Left hindlimb (tissue), 1 donor: Measurements from ENCODE around the gene TTC38.

Source experiments
- DNase-seq: peaks from one replicate; pipeline ENCODE4 v3.0.0-alpha.2; 2018

The TTC38 gene

GRCh38 chr22:46335201-46336118, 67.7 kb downstream of the TTC38 start, which contains the start of gene TRMU:
TRMU (plus strand) TSS chr22:46335714; CDS start chr22:46335765, 51 bp downstream.
- DNase-seq = peak; percentile 90

GRCh38 chr22:46336119-46337078, 68.6 kb downstream of the TTC38 start:
- DNase-seq = no peak

- DNase-seq = peak; percentile 15
Measured at GRCh38 chr22:46337870-46338269, 70.1 kb downstream of the TTC38 start.

DNA sequence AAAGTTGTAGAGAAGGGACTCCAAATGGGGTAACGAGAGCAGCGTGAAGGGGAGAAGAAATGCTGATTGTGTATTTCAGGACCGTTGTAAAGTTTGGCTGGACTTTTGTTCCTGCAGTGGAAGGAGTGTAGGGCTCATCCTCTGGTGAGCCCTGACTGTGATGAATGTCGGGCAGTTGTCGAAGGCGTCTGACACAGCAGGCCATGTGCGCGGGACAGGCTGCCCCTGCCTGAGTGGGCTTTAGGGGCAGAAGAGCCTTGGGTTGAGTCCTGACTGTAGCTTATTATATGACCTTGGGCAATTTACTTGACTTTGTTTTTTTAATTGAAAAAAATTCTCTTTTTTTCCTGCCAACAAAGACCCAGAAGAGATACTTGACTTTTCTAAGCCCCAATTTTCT, 70.8 kb downstream of the TTC38 start:
- DNase-seq = peak; percentile 7

- peak; percentile 7 for DNase-seq
Measured at GRCh38 chr22:46339956-46340355, 72.1 kb downstream of the TTC38 start.

- no peak for DNase-seq
Measured at GRCh38 chr22:46340676-46341075, 72.9 kb downstream of the TTC38 start.
